Keratinocyte (primary cell): Measurements from ENCODE around the gene CUL2. TPM values are rescaled to one million over a fixed set of nuclear protein-coding genes. Genes with fewer than 3 reads are reported as not detected.
"Not testable (repeated sequence)": the region's sequence is repeated elsewhere in the genome, so short reads cannot be mapped to it uniquely, and the experiment has no call there.

Experiments used
- DNase-seq: peaks from one replicate; pipeline ENCODE4 v3.0.0-alpha.2; 2011; ENCODE audit warnings: low read depth, missing footprints, low spot score
- FAIRE-seq: peaks from 2 replicates; lab custom pipeline; 2011; peaks lifted over from hg19 to GRCh38; lab: Jason Lieb, UNC
- H2AFZ ChIP-seq: 2 replicates; pipeline ENCODE4 v1.6.0; 2012; ENCODE audit warnings: low read length, control low read depth, inconsistent platforms; ENCODE audit not compliant: control insufficient read depth
- H3K27ac ChIP-seq: 2 replicates; pipeline ENCODE4 v1.5.1; 2011; ENCODE audit warnings: low read length; ENCODE audit not compliant: control insufficient read depth, insufficient read depth
- H3K27me3 ChIP-seq: 3 replicates; pipeline ENCODE4 v1.6.0; 2011; ENCODE audit warnings: low read length; ENCODE audit not compliant: control insufficient read depth, insufficient read depth; ENCODE audit errors: extremely low read depth
- H3K36me3 ChIP-seq, 2 experiments: 2 replicates in 1 of 2; 3 replicates in 1 of 2; pipeline ENCODE4 v1.5.1; 2011; ENCODE audit warnings: low read length in 2 of 2, mild to moderate bottlenecking in 1 of 2; ENCODE audit not compliant: control insufficient read depth in 2 of 2, insufficient read depth in 2 of 2; ENCODE audit errors: extremely low read depth in 1 of 2
- H3K4me1 ChIP-seq: 3 replicates; pipeline ENCODE4 v1.5.1; 2011; ENCODE audit warnings: low read length; ENCODE audit not compliant: control insufficient read depth, insufficient read depth; ENCODE audit errors: extremely low read depth
- H3K4me2 ChIP-seq: 3 replicates; pipeline ENCODE4 v1.6.0; 2011; ENCODE audit warnings: low read depth, low read length; ENCODE audit not compliant: control insufficient read depth, insufficient read depth; ENCODE audit errors: extremely low read depth
- H3K4me3 ChIP-seq, 3 experiments: fragments of 200-600 bp in 1 of 3; sonication (generic) in 1 of 3; 2 replicates in 2 of 3; 3 replicates in 1 of 3; pipeline ENCODE4 v1.5.1; 2011 to 2016; ENCODE audit warnings: low read length in 3 of 3, mild to moderate bottlenecking in 3 of 3, control low read depth in 2 of 3, inconsistent platforms in 1 of 3, low read depth in 1 of 3, mixed read lengths in 1 of 3, mixed run types in 1 of 3, moderate library complexity in 1 of 3; ENCODE audit not compliant: control insufficient read depth in 2 of 3, insufficient read depth in 2 of 3; ENCODE audit errors: extremely low read depth in 1 of 3
- H3K79me2 ChIP-seq: 2 replicates; pipeline ENCODE4 v1.6.0; 2012; ENCODE audit warnings: low read length; ENCODE audit not compliant: control insufficient read depth, insufficient read depth
- H3K9ac ChIP-seq: 3 replicates; pipeline ENCODE4 v1.6.0; 2011; ENCODE audit warnings: low read length; ENCODE audit not compliant: control insufficient read depth, insufficient read depth; ENCODE audit errors: extremely low read depth
- H3K9me1 ChIP-seq: 3 replicates; pipeline ENCODE4 v1.6.0; 2011; ENCODE audit warnings: low read length; ENCODE audit not compliant: control insufficient read depth, insufficient read depth; ENCODE audit errors: extremely low read depth
- H3K9me3 ChIP-seq: 2 replicates; pipeline ENCODE4 v1.5.1; 2012; ENCODE audit warnings: low read depth, low read length; ENCODE audit not compliant: control insufficient read depth
- H4K20me1 ChIP-seq: 3 replicates; pipeline ENCODE4 v1.6.0; 2011; ENCODE audit warnings: low read length; ENCODE audit not compliant: control insufficient read depth, insufficient read depth; ENCODE audit errors: extremely low read depth
- CTCF ChIP-seq, 3 experiments: IDR thresholded peaks in 1 of 3; conservative IDR thresholded peaks in 1 of 3; optimal IDR thresholded peaks in 1 of 3; 2 replicates in 2 of 3; 3 replicates in 1 of 3; pipeline versions ENCODE3 to v1.5.1; 2011; ENCODE audit warnings: low read length in 3 of 3, mild to moderate bottlenecking in 3 of 3, moderate library complexity in 2 of 3, control low read depth in 1 of 3, inconsistent platforms in 1 of 3; ENCODE audit not compliant: insufficient read depth in 2 of 3; ENCODE audit errors: extremely low read depth in 1 of 3
- EZH2 ChIP-seq: IDR thresholded peaks from one replicate; pipeline ENCODE4 v1.6.1; 2012; ENCODE audit warnings: inconsistent platforms, mild to moderate bottlenecking, low read length, moderate library complexity
- dilution Hi-C: fragments of 300-500 bp; cut with MboI; formaldehyde crosslinking; loops from one replicate; pipeline ENCODE4 v1.7.0; 2020; ENCODE audit warnings: low sequenced_read_pairs; ENCODE audit not compliant: extremely low pct_ligation_motif_present
- polyA plus RNA-seq, 5 experiments: library from polyadenylated mRNA; depleted of rRNA in 3 of 5; stranded (reverse) in 3 of 5; stranded (forward) in 1 of 5; unstranded in 1 of 5; fragments of >200 nt; gene quantifications; 1 replicate in 1 of 5; 2 replicates in 3 of 5; 3 replicates in 1 of 5; pipeline versions ENCODE4 v1.2.1 to v1.2.3, GENCODE V29; 2011 to 2012; ENCODE audit warnings: missing spikeins in 2 of 5, low read depth in 1 of 5, low replicate concordance in 1 of 5

Gene CUL2
- polyA plus RNA-seq, 1 donor (not counting 4 experiments of a cell fraction or from before 2014, with no cell fraction given): 39.7 TPM

- DNase-seq: no peak
- no peak overlapping the region for H3K4me2 ChIP-seq
- H2AFZ ChIP-seq: no peak overlapping the region
- peaks cover 7 to 11% of the 10 kb centered on the region in 2 experiments for H3K36me3 ChIP-seq
- no peak overlapping the region for H3K27ac ChIP-seq
- H3K4me1 ChIP-seq: peaks cover 9% of the 10 kb centered on the region
- H3K9ac ChIP-seq: no peak overlapping the region
- dilution Hi-C loops: no loop called here
- no peak overlapping the region for H3K4me3 ChIP-seq
- no peaks in the 10 kb centered on the region for H3K9me3 ChIP-seq
- no peaks in the 10 kb centered on the region for H3K9me1 ChIP-seq
- TF ChIP-seq EZH2 (no peak), CTCF (optimal IDR thresholded peaks at IDR 0.05 in 1 of 3, IDR thresholded peaks at IDR 0.05 in 1 of 3, conservative IDR thresholded peaks at IDR 0.05 in 1 of 3; ENCODE audit: extremely low read depth in 1 of 3, insufficient read depth in 2 of 3, low read length in 3 of 3) (no peak)
- no peak for FAIRE-seq
- no peaks in the 10 kb centered on the region for H3K79me2 ChIP-seq
- no peaks in the 10 kb centered on the region for H3K27me3 ChIP-seq
- H4K20me1 ChIP-seq: no peaks in the 10 kb centered on the region
These were observed 44.1 kb downstream of the CUL2 start for GRCh38 chr10:35046074-35046473.

- H3K9me3 ChIP-seq, dilution Hi-C loops, H3K9me1 ChIP-seq, H3K27me3 ChIP-seq, DNase-seq, H4K20me1 ChIP-seq, H3K4me3 ChIP-seq, H3K4me2 ChIP-seq, H2AFZ ChIP-seq, FAIRE-seq, H3K79me2 ChIP-seq, H3K9ac ChIP-seq, H3K27ac ChIP-seq: not testable (repeated sequence)
- Histone ChIP-seq H3K36me3 (peaks cover 7 to 11% of the 10 kb centered on the region in 2 experiments), H3K4me1 (peaks cover 15% of the 10 kb centered on the region)
These were observed 44.9 kb downstream of the CUL2 start for GRCh38 chr10:35045275-35045674.

GRCh38 chr10:35043796-35044344 lies 46.3 kb downstream of the CUL2 start:
- no peak overlapping the region for H3K4me3 ChIP-seq
- H3K36me3 ChIP-seq: peaks cover 5 to 11% of the 10 kb centered on the region in 2 experiments
- FAIRE-seq (no peak), DNase-seq (no peak)
- no peaks in the 10 kb centered on the region for H3K79me2 ChIP-seq
- no peak overlapping the region for H3K27ac ChIP-seq
- no peaks in the 10 kb centered on the region for H3K9me3 ChIP-seq
- peaks cover 15% of the 10 kb centered on the region for H3K4me1 ChIP-seq
- H3K27me3 ChIP-seq: no peaks in the 10 kb centered on the region
- no peak overlapping the region for H2AFZ ChIP-seq
- dilution Hi-C loops: no loop called here
- no peak for TF ChIP-seq CTCF (optimal IDR thresholded peaks at IDR 0.05 in 1 of 3, IDR thresholded peaks at IDR 0.05 in 1 of 3, conservative IDR thresholded peaks at IDR 0.05 in 1 of 3; ENCODE audit: extremely low read depth in 1 of 3, insufficient read depth in 2 of 3, low read length in 3 of 3)
- TF ChIP-seq EZH2: no peak
- H3K4me2 ChIP-seq: no peak overlapping the region
- no peak overlapping the region for H3K9ac ChIP-seq
- no peaks in the 10 kb centered on the region for H4K20me1 ChIP-seq
- H3K9me1 ChIP-seq: no peaks in the 10 kb centered on the region
